ENCODE measurements around the gene OR1D5. TPM values are rescaled to one million over a fixed set of nuclear protein-coding genes. Genes with fewer than 3 reads are reported as not detected.
A peak's percentile ranks its signal among the peaks of the same experiment; 100 is the strongest.
"Not testable (repeated sequence)": the region's sequence is repeated elsewhere in the genome, so short reads cannot be mapped to it uniquely, and the experiment has no call there.

Gene OR1D5
- not detected for polyA plus RNA-seq (ENCODE audit: insufficient read length in 10 of 10)
- long read RNA-seq, donor 1: 0 reads
- long read RNA-seq, donor 2: 0 reads
- long read RNA-seq, donor 3: 0 reads
- long read RNA-seq, donor 4: 0 reads
- long read RNA-seq, donor 5: 0 reads
- long read RNA-seq, donor 6: 0 reads
- long read RNA-seq, donor 7: 0 reads
- long read RNA-seq, donor 8: 0 reads
- long read RNA-seq, donor 9: 0 reads

- DNase-seq: not testable (repeated sequence)
Measured at GRCh38 chr17:3063507-3063906, at the start of gene OR1D5. OR1D5 (minus strand) TSS chr17:3063607; CDS start chr17:3063607, 0 bp downstream.

- no peak for DNase-seq
Measured at GRCh38 chr17:3104322-3104721, 40.9 kb upstream of the OR1D5 start, which contains the start of gene OR1D2. OR1D2 (minus strand) TSS chr17:3104422; CDS start chr17:3092996, 11,426 bp downstream.

GRCh38 chr17:3073850-3074249 is 10.4 kb upstream of the OR1D5 start:
- not testable (repeated sequence) for DNase-seq

- not testable (repeated sequence) for DNase-seq
Measured at GRCh38 chr17:3065192-3065591, 1.8 kb upstream of the OR1D5 start.

- DNase-seq: not testable (repeated sequence)
Measured at GRCh38 chr17:3062824-3063377, 506 bp downstream of the OR1D5 start.

GRCh38 chr17:3054868-3055267 is 8.5 kb downstream of the OR1D5 start:
- DNase-seq: not testable (repeated sequence)

- DNase-seq: no peak
Measured at GRCh38 chr17:3049705-3050295, 13.6 kb downstream of the OR1D5 start.

- peak; percentile 98 for DNase-seq
Measured at GRCh38 chr17:3048727-3049471, 14.5 kb downstream of the OR1D5 start.

- no peak for DNase-seq
Measured at GRCh38 chr17:3046753-3047152, 16.7 kb downstream of the OR1D5 start.

- DNase-seq: no peak
Measured at GRCh38 chr17:3043737-3044365, 19.6 kb downstream of the OR1D5 start.

- no peak for DNase-seq
Measured at GRCh38 chr17:3040882-3041281, 22.5 kb downstream of the OR1D5 start.

GRCh38 chr17:3039736-3040135 is 23.7 kb downstream of the OR1D5 start:
- DNase-seq: no peak

GRCh38 chr17:3038941-3039340 is 24.5 kb downstream of the OR1D5 start:
- DNase-seq: no peak

GRCh38 chr17:3037259-3037658 is 26.1 kb downstream of the OR1D5 start:
- DNase-seq: no peak

GRCh38 chr17:3036800-3037199 is 26.6 kb downstream of the OR1D5 start:
- no peak for DNase-seq

GRCh38 chr17:3035968-3036280 is 27.5 kb downstream of the OR1D5 start:
- no peak for DNase-seq

GRCh38 chr17:3035256-3035967 is 28.0 kb downstream of the OR1D5 start:
- no peak for DNase-seq

GRCh38 chr17:3034578-3034920 is 28.9 kb downstream of the OR1D5 start:
- DNase-seq: no peak

- DNase-seq: no peak
Measured at GRCh38 chr17:3033741-3034577, 29.4 kb downstream of the OR1D5 start.

- DNase-seq: no peak
Measured at GRCh38 chr17:3033248-3033640, 30.2 kb downstream of the OR1D5 start.
